Suprapubic skin (tissue), 4 donors: ENCODE results near the gene RAB6B. TPM values are rescaled to one million over a fixed set of nuclear protein-coding genes. Genes with fewer than 3 reads are reported as not detected.

ENCODE experiments used
- DNase-seq, 2 donors: peaks; one replicate each; pipeline ENCODE4 v3.0.0-alpha.2; 2019; ENCODE audit warnings: low spot score in 2 of 2
- H3K27ac ChIP-seq: fragments of 200-600 bp; sonication (generic); one replicate; pipeline ENCODE4 v1.5.1; 2019
- H3K27me3 ChIP-seq: fragments of 200-600 bp; sonication (generic); one replicate; pipeline ENCODE4 v1.5.1; 2019
- H3K36me3 ChIP-seq: fragments of 200-600 bp; sonication (generic); one replicate; pipeline ENCODE4 v1.5.1; 2019
- H3K4me1 ChIP-seq: fragments of 200-600 bp; sonication (generic); one replicate; pipeline ENCODE4 v1.5.1; 2019
- H3K4me3 ChIP-seq: fragments of 200-600 bp; sonication (generic); one replicate; pipeline ENCODE4 v1.5.1; 2019; ENCODE audit warnings: mild to moderate bottlenecking
- H3K9me3 ChIP-seq: fragments of 200-600 bp; sonication (generic); one replicate; pipeline ENCODE4 v1.5.1; 2019
- EP300 ChIP-seq: sonication (generic); formaldehyde crosslinking; IDR thresholded peaks from one replicate; pipeline ENCODE4 v1.6.1; 2017; ENCODE audit warnings: antibody characterized with exemption
- POLR2A ChIP-seq, 2 donors: fragments of 450-650 bp; IDR thresholded peaks; one replicate each; pipeline ENCODE4 v1.6.1; 2017; ENCODE audit warnings: antibody characterized with exemption in 2 of 2, mild to moderate bottlenecking in 2 of 2, moderate library complexity in 2 of 2
- POLR2AphosphoS5 ChIP-seq, 3 donors: sonication (generic); formaldehyde crosslinking; IDR thresholded peaks; one replicate each; pipeline ENCODE4 v1.6.1; 2017; ENCODE audit warnings: antibody characterized with exemption in 3 of 3
- WGBS: methylation state at CpG from one replicate; pipeline ENCODE4 v1.1.5; 2018; 5-methylcytosine and 5-hydroxymethylcytosine counted together
- total RNA-seq, 4 donors: library from RNA; depleted of rRNA; stranded (reverse); fragments of >200 nt; gene quantifications; one replicate each; pipeline ENCODE4 v1.1.0, GENCODE V29; 2016
- TF ChIP-seq, protein P1 (sequence below), 2 donors: fragments of 200-600 bp in 1 of 2; fragments of 450-650 bp in 1 of 2; sonication (generic) in 1 of 2; IDR thresholded peaks; one replicate each; pipeline ENCODE4 v1.5.1; 2016 to 2019; ENCODE audit warnings: antibody characterized with exemption in 2 of 2, mild to moderate bottlenecking in 1 of 2, moderate library complexity in 1 of 2

The RAB6B gene
- total RNA-seq, 4 donors from 2014 or later, result 0.34 to 1.3 (median 0.83) TPM

DNA sequence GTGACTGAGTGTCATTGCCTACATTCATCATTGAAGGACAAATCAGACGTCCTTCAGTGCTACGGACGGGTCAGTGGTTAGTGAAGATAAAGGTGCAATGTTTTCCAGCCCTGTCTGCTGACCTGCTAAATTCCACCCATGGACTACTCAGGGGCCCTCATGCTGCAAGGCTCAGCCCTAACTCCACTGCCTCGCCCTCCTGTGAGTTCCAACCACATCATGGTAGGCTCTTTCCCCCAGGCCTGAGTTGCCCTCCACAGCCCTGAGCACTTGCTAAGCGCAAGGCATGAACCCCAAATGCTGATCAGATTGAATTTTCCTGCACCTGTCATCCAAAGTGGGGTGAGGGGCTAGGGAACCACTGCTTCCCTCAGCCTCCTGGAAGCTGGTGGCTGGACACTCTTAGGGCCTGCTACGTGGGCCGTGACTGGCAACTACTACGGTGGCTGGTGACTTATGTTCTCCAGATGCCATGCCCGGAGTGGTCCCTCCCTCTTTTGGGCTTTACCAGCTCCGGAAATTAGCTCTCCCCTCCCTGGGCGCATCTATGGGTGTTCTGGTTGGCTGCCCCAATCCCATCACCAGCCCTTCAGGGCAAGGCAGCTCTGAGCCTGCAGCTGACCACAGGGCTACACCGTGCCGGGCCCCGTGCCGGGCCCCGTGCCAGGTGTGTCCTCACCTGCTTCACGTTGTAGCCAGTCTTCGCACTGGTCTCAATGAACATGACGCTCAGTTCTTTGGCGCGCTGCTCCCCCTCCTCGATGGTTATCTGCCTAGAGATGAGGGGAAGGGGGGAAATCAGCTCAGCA, 58.0 kb downstream of the RAB6B start:
- Histone ChIP-seq H3K27ac (no peak overlapping the region), H3K36me3 (no peaks in the 10 kb centered on the region), H3K4me1 (no peaks in the 10 kb centered on the region), H3K4me3 (no peak overlapping the region), H3K9me3 (no peaks in the 10 kb centered on the region), H3K27me3 (no peaks in the 10 kb centered on the region)
- 96% methylated on average over 11 of the region's 22 CpGs for WGBS
- DNase-seq, result peak in 1 of 2 donors; percentile 55
- TF ChIP-seq POLR2A (IDR thresholded peaks at IDR 0.05), result no peak
- TF ChIP-seq POLR2AphosphoS5 (IDR thresholded peaks at IDR 0.05), result no peak
- TF ChIP-seq EP300, result no peak
- TF ChIP-seq, protein P1, sequence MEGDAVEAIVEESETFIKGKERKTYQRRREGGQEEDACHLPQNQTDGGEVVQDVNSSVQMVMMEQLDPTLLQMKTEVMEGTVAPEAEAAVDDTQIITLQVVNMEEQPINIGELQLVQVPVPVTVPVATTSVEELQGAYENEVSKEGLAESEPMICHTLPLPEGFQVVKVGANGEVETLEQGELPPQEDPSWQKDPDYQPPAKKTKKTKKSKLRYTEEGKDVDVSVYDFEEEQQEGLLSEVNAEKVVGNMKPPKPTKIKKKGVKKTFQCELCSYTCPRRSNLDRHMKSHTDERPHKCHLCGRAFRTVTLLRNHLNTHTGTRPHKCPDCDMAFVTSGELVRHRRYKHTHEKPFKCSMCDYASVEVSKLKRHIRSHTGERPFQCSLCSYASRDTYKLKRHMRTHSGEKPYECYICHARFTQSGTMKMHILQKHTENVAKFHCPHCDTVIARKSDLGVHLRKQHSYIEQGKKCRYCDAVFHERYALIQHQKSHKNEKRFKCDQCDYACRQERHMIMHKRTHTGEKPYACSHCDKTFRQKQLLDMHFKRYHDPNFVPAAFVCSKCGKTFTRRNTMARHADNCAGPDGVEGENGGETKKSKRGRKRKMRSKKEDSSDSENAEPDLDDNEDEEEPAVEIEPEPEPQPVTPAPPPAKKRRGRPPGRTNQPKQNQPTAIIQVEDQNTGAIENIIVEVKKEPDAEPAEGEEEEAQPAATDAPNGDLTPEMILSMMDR (IDR thresholded peaks at IDR 0.05), result no peak

DNA sequence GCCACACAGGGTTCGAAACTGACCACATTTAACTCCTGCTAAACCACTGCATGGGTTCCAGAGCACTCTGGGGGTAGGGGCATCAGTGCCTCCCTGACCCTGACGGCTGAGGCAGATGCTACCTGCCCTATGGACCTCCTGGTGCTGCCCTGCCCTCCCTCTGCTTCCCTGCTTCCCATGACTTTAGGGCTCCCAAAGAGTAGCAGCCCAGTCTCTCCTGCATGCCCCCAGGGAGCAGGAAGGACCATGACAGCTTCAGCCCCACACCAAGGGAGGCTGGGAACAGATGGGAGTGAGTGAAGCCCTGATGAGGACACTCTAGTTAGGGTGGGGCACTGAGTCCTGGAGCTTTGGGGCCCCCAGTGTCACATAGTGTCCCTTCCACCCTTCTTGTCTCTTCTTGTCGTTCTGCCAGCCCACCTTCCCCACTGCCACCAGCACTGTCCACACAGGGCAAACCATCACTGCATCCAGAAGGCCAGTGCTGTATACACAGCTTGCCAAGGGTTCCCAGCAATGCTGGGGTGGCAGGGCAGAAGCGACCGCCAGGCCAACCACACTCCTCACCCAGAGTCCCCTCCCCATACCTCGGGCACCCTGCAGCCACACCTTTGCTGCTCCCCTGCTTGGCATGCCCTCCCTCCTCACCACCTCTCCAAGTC, 59.1 kb downstream of the RAB6B start:
- WGBS, result 77% methylated on average over 5 of the region's 6 CpGs
- H3K27me3 ChIP-seq, result no peaks in the 10 kb centered on the region
- H3K4me1 ChIP-seq, result no peaks in the 10 kb centered on the region
- H3K9me3 ChIP-seq, result no peaks in the 10 kb centered on the region
- H3K36me3 ChIP-seq, result no peaks in the 10 kb centered on the region
- TF ChIP-seq EP300 (no peak), POLR2AphosphoS5 (IDR thresholded peaks at IDR 0.05) (no peak), POLR2A (IDR thresholded peaks at IDR 0.05) (no peak)
- TF ChIP-seq, protein P1 (IDR thresholded peaks at IDR 0.05), result no peak
- no peak overlapping the region for H3K4me3 ChIP-seq
- DNase-seq, result peak in 1 of 2 donors; percentile 49
- no peak overlapping the region for H3K27ac ChIP-seq

DNA sequence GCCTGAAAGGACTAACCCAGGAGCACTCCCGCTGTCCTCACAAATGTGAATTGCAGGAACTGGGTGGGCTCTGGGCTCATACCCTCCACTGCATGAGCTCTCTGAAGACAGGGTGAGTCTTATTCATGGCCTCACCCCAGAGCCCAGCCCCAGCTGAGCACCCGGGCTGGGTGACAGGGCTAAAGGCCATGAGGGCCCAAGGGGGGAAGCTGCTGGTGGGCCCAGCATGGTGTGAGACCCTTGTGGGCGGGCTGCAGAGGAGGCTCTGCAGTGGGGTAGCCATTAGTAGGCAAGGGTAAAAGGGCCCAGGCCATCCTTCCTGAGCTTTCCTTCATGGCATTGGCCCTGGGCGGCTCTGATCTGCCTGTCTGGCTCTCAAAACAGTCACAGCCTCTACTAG, 59.7 kb downstream of the RAB6B start:
- Histone ChIP-seq H3K27ac (no peak overlapping the region), H3K36me3 (no peaks in the 10 kb centered on the region), H3K27me3 (no peaks in the 10 kb centered on the region), H3K9me3 (no peaks in the 10 kb centered on the region), H3K4me3 (no peak overlapping the region), H3K4me1 (no peaks in the 10 kb centered on the region)
- DNase-seq, result peak in 1 of 2 donors; percentile 58
- WGBS, result 100% methylated on average over 3 of the region's 4 CpGs
- TF ChIP-seq POLR2A (IDR thresholded peaks at IDR 0.05) (no peak), EP300 (no peak), POLR2AphosphoS5 (IDR thresholded peaks at IDR 0.05) (no peak)
- TF ChIP-seq, protein P1 (IDR thresholded peaks at IDR 0.05), result no peak

DNA sequence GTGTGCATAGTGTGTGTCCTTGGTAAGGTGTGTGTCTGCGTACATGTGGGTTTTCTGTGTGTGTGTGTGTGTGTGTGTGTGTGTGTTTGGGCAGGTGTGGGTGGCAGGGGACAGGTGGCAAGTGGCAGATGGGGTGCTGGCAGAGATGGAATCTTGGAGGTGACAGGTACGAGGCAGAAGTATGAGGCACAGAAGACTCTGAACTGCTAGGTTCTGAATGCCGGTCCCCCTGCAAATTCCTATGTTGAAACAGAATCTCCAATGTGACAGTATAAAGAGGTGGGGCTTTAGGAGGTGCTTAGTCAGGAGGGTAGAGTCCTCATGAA, 60.3 kb downstream of the RAB6B start:
- Histone ChIP-seq H3K36me3 (no peaks in the 10 kb centered on the region), H3K9me3 (no peaks in the 10 kb centered on the region), H3K4me1 (no peaks in the 10 kb centered on the region), H3K27ac (no peak overlapping the region), H3K4me3 (no peak overlapping the region), H3K27me3 (no peaks in the 10 kb centered on the region)
- TF ChIP-seq POLR2AphosphoS5 (IDR thresholded peaks at IDR 0.05) (no peak), POLR2A (IDR thresholded peaks at IDR 0.05) (no peak), EP300 (no peak)
- TF ChIP-seq, protein P1 (IDR thresholded peaks at IDR 0.05), result no peak
- DNase-seq, result no peak
- 91% methylated on average over 3 of the region's 3 CpGs for WGBS
